Neural progenitor cell (in vitro differentiated cells): ENCODE results near the gene STXBP5.

Experiments used
- CTCF ChIP-seq: fragments of 200-600 bp; sonication (generic); IDR thresholded peaks from 2 replicates; pipeline ENCODE4 v1.5.1; 2017; ENCODE audit warnings: antibody characterized with exemption, mild to moderate bottlenecking
- EZH2 ChIP-seq: fragments of 200-600 bp; sonication (generic); IDR thresholded peaks from 2 replicates; pipeline ENCODE4 v1.6.1; 2017; ENCODE audit warnings: antibody characterized with exemption, mild to moderate bottlenecking, moderate library complexity

DNA sequence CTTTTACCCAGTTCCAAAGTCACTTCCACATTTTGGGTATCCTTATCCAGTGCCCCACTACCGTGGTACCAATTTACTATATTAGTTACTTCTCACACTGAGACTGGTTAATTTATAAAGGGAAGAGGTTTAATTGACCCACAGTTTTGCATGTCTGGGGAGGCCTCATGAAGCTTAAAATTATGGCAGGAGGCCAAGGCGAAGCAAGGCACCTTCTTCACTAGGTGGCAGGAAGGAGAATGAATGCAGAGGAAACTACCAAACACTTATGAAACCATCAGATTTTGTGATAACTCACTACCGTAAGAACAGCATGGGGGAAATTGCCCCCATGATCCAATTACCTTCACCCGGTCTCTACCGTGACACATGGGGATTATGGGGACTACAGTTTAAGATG, 197.6 kb downstream of the STXBP5 start:
- TF ChIP-seq CTCF (no peak), EZH2 (no peak)
